Gastrocnemius medialis (tissue), 4 donors: ENCODE data around the gene ACSS1. TPM values are rescaled to one million over a fixed set of nuclear protein-coding genes. Genes with fewer than 3 reads are reported as not detected.

Experiments used
- ATAC-seq, 2 donors: fragments of 150-250 bp; one replicate each; pipeline ENCODE4 v1.9.1; 2016
- DNase-seq, 2 donors: peaks; one replicate each; pipeline ENCODE4 v3.0.0-alpha.2; 2019
- H3K27ac ChIP-seq, 4 donors: fragments of 200-600 bp; sonication (generic); 1 replicate in 1 of 4; 2 replicates in 3 of 4; pipeline ENCODE4 v1.5.1; 2016 to 2018; ENCODE audit warnings: mild to moderate bottlenecking in 2 of 4, moderate library complexity in 1 of 4
- H3K27me3 ChIP-seq, 3 donors: fragments of 200-600 bp; sonication (generic) in 2 of 3; 1 replicate in 1 of 3; 2 replicates in 2 of 3; pipeline versions ENCODE4 v1.5.1 to v1.6.0; 2016 to 2019; ENCODE audit warnings: mild to moderate bottlenecking in 1 of 3, moderate library complexity in 1 of 3
- H3K36me3 ChIP-seq, 2 donors: fragments of 200-600 bp; sonication (generic) in 1 of 2; one replicate each; pipeline ENCODE4 v1.5.1; 2017 to 2018
- H3K4me1 ChIP-seq, 2 donors: fragments of 200-600 bp; sonication (generic) in 1 of 2; one replicate each; pipeline ENCODE4 v1.5.1; 2016 to 2017; ENCODE audit warnings: mild to moderate bottlenecking in 2 of 2
- H3K4me3 ChIP-seq, 4 donors: fragments of 200-600 bp; sonication (generic) in 3 of 4; 1 replicate in 1 of 4; 2 replicates in 3 of 4; pipeline ENCODE4 v1.5.1; 2016 to 2019; ENCODE audit warnings: mild to moderate bottlenecking in 2 of 4
- H3K9me3 ChIP-seq, 3 donors: fragments of 200-600 bp; sonication (generic) in 2 of 3; 1 replicate in 1 of 3; 2 replicates in 2 of 3; pipeline ENCODE4 v1.5.1; 2016 to 2019
- CTCF ChIP-seq, 5 experiments: fragments of 450-650 bp in 3 of 5; fragments of 200-600 bp in 2 of 5; sonication (generic) in 2 of 5; IDR thresholded peaks in 4 of 5; conservative IDR thresholded peaks in 1 of 5; 1 replicate in 4 of 5; 2 replicates in 1 of 5; pipeline ENCODE4 v1.5.1; 2016 to 2019; ENCODE audit warnings: antibody characterized with exemption in 5 of 5, mild to moderate bottlenecking in 3 of 5, moderate library complexity in 3 of 5
- POLR2A ChIP-seq, 2 donors: fragments of 450-650 bp; IDR thresholded peaks; one replicate each; pipeline ENCODE4 v1.6.1; 2017; ENCODE audit warnings: antibody characterized with exemption in 2 of 2, mild to moderate bottlenecking in 2 of 2, moderate library complexity in 2 of 2
- in situ Hi-C, 4 donors: fragments of 200-750 bp; cut with MboI; loops; one replicate each; pipeline versions ENCODE4 v1.15.0 to v1.8.0; 2017; ENCODE audit warnings: low sequenced_read_pairs in 4 of 4
- intact Hi-C: fragments of 100-400 bp; cut with DNase I; formaldehyde crosslinking; loops from one replicate; pipeline ENCODE4 v1.15.1; 2023; ENCODE audit warnings: low total_unique reads
- total RNA-seq, 4 donors: library from RNA; depleted of rRNA; stranded (reverse); fragments of >200 nt; gene quantifications; one replicate each; pipeline versions ENCODE4 v1.1.0 to v1.2.3, GENCODE V29; 2016

ACSS1 gene
- total RNA-seq, 4 donors from 2014 or later = 11.4 to 84.6 (median 11.8) TPM

DNA sequence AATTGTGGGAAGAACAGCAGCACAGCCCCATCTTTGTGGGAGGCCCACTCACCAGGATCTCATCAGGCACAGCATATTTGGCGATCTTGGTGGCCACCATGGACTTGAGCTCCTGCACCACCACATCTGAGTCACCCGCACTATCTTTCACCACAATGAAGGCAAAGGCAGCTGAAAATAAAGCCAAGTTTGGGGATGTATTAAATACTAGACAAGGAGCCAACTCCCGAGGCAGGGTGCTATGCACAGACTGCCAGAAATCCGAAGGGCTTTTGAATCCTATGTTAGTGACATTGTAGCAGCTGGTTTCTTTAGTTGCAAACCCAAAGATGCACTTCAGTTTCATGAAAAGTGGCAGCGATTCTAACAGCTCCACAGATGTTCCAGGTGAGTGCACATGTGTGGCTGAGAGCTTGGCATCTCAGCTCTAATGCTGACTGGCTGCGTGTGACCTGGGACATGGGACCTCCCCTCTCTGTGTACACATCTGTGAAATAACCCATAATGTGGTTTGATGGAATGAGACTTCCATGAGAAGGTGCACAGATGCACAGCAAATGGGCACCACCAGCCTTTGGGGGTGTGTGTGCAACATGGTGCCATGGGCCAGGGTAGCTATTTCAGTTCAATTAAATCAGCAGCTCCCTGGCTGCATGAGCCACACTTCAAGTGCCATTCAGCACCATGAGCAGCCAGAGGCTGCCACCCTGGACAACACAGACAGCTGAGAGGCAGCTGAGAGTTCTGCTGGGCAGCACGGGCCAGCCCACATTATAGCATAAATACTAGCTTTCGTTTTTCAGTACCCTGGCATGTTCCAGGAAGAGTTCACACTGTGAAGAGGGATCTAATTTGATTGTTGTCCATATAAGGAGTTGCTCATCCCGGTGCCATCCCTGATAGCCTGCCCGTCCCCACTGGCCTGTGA, 48.5 kb downstream of the ACSS1 start:
- in situ Hi-C loops (no loop called here), intact Hi-C loops (no loop called here)
- no peak for TF ChIP-seq CTCF (IDR thresholded peaks at IDR 0.05 in 4 of 5, conservative IDR thresholded peaks at IDR 0.05 in 1 of 5)
- no peak for TF ChIP-seq POLR2A (IDR thresholded peaks at IDR 0.05)
- Histone ChIP-seq H3K27me3 (no peaks in the 10 kb centered on the region), H3K27ac (peak overlapping the region in 1 of 4 donors; percentile 36), H3K36me3 (peaks cover 0 to 49% of the 10 kb centered on the region in 2 donors), H3K9me3 (no peaks in the 10 kb centered on the region), H3K4me3 (no peak overlapping the region), H3K4me1 (peaks cover 18 to 20% of the 10 kb centered on the region in 2 donors)
- ATAC-seq = no peak
- DNase-seq = no peak

DNA sequence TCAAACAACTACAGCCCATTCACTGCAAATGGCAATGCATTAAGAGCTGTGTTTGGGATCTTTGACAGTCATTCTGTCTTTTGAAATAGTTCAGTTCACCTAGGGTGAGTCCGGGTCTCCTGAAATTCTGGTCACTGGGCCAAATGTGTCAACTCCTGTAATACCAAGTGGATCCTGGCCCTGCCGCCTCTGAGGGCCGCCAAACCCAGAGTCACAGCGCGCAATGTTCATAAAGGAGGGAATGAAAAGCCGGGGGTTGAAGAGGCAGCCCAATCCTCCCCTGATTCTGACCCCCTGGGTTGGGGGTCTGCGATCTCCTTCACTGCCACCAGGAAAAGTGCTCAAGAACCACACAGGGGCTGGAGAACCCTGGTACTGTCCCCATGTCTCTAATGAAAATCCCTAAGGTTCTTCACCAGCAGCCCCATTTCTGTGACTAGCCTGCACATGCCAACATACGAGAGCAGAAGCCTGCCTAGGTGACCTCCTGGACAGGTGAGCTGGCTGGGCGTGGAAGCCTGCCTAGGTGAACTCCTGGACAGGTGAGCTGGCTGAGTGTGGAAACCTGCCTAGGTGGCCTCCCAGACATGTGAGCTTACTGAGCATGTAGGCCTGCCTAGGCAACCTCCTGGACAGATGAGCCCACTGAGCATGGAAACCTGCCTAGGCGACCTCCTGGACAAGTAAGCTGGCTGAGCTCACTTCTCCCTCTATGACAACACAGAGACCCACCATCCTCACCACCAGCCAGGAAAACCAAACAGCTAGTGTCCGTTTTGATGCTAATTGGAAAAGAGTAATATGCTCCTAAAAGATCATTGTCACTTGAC, 49.3 kb downstream of the ACSS1 start:
- ATAC-seq (no peak), DNase-seq (no peak)
- H3K4me1 ChIP-seq = peaks cover 18 to 20% of the 10 kb centered on the region in 2 donors
- intact Hi-C loops = no loop called here
- H3K9me3 ChIP-seq = no peaks in the 10 kb centered on the region
- H3K27ac ChIP-seq = no peak overlapping the region
- no peak overlapping the region for H3K4me3 ChIP-seq
- H3K36me3 ChIP-seq = peaks cover 0 to 45% of the 10 kb centered on the region in 2 donors
- TF ChIP-seq POLR2A (IDR thresholded peaks at IDR 0.05) = no peak
- TF ChIP-seq CTCF (IDR thresholded peaks at IDR 0.05 in 4 of 5, conservative IDR thresholded peaks at IDR 0.05 in 1 of 5) = no peak
- in situ Hi-C loops = no loop called here
- no peaks in the 10 kb centered on the region for H3K27me3 ChIP-seq

DNA sequence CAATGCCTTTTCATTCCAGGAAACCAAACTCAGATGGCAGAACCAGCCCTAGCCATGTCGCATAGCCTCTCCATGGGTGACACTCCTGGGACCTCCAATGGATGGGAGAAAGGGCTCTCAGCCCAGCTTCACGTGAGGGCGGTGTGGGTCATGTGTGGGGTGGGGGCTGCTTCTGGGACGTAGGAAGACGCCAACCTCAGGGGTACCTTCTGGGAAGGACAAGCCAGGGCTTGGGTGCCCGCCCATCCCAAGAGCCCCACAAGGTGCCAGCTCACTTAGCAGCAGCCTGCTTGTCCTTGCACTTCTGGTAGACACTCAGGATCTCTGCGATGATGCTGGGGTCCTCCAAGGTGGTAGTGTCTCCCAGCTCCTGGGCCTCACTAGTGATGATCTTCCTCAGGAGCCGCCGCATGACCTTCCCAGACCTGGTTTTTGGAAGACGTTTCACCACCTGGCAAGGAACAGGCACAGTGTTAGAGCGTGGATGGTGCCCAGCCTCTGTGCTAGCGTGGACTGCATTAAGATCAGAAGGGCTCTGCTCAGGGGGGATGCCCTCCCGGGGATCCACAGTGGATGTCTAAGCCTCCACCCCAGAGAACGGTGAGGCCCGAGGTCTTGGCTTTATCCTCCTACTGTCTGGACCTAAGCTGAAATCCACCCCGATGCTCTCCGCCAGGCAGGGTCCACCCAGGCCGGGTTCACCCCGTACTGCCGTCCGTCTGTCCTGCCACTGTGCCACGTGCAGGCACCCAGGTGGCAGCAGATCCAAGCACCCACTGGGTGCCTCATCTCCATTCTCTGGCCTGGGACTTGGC, 50.2 kb downstream of the ACSS1 start:
- Histone ChIP-seq H3K9me3 (no peaks in the 10 kb centered on the region), H3K36me3 (peaks cover 0 to 36% of the 10 kb centered on the region in 2 donors), H3K4me3 (no peak overlapping the region), H3K27me3 (no peaks in the 10 kb centered on the region), H3K4me1 (peaks cover 14 to 17% of the 10 kb centered on the region in 2 donors), H3K27ac (peak overlapping the region in 1 of 4 donors; percentile 35)
- no peak for TF ChIP-seq POLR2A (IDR thresholded peaks at IDR 0.05)
- no peak for TF ChIP-seq CTCF (IDR thresholded peaks at IDR 0.05 in 4 of 5, conservative IDR thresholded peaks at IDR 0.05 in 1 of 5)
- in situ Hi-C loops = no loop called here
- intact Hi-C loops = no loop called here
- DNase-seq (no peak), ATAC-seq (no peak)

- ATAC-seq = no peak
Measured at GRCh38 chr20:25006431-25007167, 51.3 kb downstream of the ACSS1 start.

More at GRCh38 chr20:25006431-25007167, 51.3 kb downstream of the ACSS1 start:
- DNase-seq = no peak
- in situ Hi-C loops (no loop called here), intact Hi-C loops (no loop called here)
- Histone ChIP-seq H3K4me1 (peaks cover 4 to 8% of the 10 kb centered on the region in 2 donors), H3K4me3 (no peak overlapping the region), H3K27me3 (no peaks in the 10 kb centered on the region), H3K27ac (peak overlapping the region in 1 of 4 donors; percentile 17), H3K9me3 (no peaks in the 10 kb centered on the region), H3K36me3 (peaks cover 0 to 32% of the 10 kb centered on the region in 2 donors)
- no peak for TF ChIP-seq CTCF (IDR thresholded peaks at IDR 0.05 in 4 of 5, conservative IDR thresholded peaks at IDR 0.05 in 1 of 5)
- TF ChIP-seq POLR2A (IDR thresholded peaks at IDR 0.05) = no peak
